HEK293T (cell line): Measurements from ENCODE around the gene USP17L28.
"Not testable (repeated sequence)": the region's sequence is repeated elsewhere in the genome, so short reads cannot be mapped to it uniquely, and the experiment has no call there.

Source experiments
- CTCF ChIA-PET: fragments of 350-600 bp; formaldehyde crosslinking; extraction: SDS; loops from one replicate; lab custom pipeline; 2021; ENCODE audit warnings: antibody characterized with exemption, inconsistent platforms; lab: Yijun Ruan, JAX
- POLR2A ChIA-PET: fragments of 350-600 bp; formaldehyde crosslinking; extraction: SDS; loops from one replicate; lab custom pipeline; 2020; ENCODE audit warnings: antibody characterized with exemption, inconsistent platforms; lab: Yijun Ruan, JAX
- DNase-seq: peaks from one replicate; pipeline ENCODE4 v3.0.0; 2012; ENCODE audit warnings: mixed read lengths; ENCODE audit errors: extremely low spot score
- SP1 ChIP-seq: fragments of 450-650 bp; IDR thresholded peaks from 2 replicates; pipeline ENCODE4 v1.6.1; 2017
- ZNF384 ChIP-seq: fragments of 450-650 bp; IDR thresholded peaks from 2 replicates; pipeline ENCODE4 v1.6.1; 2016
- TF ChIP-seq, protein P1 (sequence below): fragments of 450-650 bp; IDR thresholded peaks from 2 replicates; pipeline ENCODE4 v1.6.1; 2016

USP17L28 gene, protein sequence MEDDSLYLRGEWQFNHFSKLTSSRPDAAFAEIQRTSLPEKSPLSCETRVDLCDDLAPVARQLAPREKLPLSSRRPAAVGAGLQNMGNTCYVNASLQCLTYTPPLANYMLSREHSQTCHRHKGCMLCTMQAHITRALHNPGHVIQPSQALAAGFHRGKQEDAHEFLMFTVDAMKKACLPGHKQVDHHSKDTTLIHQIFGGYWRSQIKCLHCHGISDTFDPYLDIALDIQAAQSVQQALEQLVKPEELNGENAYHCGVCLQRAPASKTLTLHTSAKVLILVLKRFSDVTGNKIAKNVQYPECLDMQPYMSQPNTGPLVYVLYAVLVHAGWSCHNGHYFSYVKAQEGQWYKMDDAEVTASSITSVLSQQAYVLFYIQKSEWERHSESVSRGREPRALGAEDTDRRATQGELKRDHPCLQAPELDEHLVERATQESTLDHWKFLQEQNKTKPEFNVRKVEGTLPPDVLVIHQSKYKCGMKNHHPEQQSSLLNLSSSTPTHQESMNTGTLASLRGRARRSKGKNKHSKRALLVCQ

DNA sequence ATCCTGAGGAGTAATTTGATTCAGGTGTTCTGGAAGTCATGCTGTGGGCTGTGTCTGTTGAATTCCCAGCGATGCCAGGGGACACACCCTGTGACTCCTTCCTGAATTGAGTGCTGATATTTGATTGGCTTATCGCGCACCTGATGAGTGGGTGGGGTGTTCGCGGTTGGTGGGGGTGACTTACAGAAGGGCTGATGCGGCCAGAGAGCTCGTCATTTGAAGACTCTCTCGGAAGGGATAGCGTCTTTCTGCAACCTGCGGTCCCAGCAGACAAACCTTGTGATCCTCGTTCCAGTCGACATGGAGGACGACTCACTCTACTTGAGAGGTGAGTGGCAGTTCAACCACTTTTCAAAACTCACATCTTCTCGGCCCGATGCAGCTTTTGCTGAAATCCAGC, at the start of gene USP17L28:
USP17L28 (plus strand) TSS at position 301 of the 400 bp plus-strand sequence; CDS start at position 301, 0 bp downstream.
- CTCF ChIA-PET = not testable (repeated sequence)

DNA sequence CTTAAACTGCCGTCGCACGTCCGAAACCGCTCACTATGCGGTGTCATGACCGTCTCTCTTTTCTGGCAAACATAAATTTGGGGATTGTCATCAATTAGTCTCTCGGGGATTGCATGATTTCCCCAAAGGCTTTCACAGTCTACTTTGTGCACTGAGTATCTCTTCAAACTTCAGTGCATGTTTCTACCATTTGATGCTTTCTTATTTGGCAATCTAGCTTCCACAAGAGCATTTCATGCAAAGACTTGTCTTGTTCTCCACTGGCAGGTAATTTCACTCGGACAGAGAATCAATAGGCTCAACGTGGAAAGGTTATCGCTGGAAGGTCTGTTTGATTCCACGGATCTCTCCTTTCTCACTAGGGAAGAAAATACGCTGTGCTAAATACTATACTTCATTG, 24.5 kb upstream of the USP17L28 start:
- POLR2A ChIA-PET, DNase-seq, CTCF ChIA-PET: not testable (repeated sequence)

More for the DNA sequence above, at the start of gene USP17L28:
- DNase-seq, POLR2A ChIA-PET: not testable (repeated sequence)

DNA sequence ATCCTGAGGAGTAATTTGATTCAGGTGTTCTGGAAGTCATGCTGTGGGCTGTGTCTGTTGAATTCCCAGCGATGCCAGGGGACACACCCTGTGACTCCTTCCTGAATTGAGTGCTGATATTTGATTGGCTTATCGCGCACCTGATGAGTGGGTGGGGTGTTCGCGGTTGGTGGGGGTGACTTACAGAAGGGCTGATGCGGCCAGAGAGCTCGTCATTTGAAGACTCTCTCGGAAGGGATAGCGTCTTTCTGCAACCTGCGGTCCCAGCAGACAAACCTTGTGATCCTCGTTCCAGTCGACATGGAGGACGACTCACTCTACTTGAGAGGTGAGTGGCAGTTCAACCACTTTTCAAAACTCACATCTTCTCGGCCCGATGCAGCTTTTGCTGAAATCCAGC, 23.8 kb upstream of the USP17L28 start, which contains the start of gene USP17L24:
USP17L24 (plus strand) TSS at position 301 of the 400 bp plus-strand sequence; CDS start at position 301, 0 bp downstream.
- POLR2A ChIA-PET, CTCF ChIA-PET, DNase-seq: not testable (repeated sequence)

DNA sequence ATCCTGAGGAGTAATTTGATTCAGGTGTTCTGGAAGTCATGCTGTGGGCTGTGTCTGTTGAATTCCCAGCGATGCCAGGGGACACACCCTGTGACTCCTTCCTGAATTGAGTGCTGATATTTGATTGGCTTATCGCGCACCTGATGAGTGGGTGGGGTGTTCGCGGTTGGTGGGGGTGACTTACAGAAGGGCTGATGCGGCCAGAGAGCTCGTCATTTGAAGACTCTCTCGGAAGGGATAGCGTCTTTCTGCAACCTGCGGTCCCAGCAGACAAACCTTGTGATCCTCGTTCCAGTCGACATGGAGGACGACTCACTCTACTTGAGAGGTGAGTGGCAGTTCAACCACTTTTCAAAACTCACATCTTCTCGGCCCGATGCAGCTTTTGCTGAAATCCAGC, 19.1 kb upstream of the USP17L28 start, which contains the start of gene USP17L25:
USP17L25 (plus strand) TSS at position 301 of the 400 bp plus-strand sequence; CDS start at position 301, 0 bp downstream.
- DNase-seq, POLR2A ChIA-PET, CTCF ChIA-PET: not testable (repeated sequence)

DNA sequence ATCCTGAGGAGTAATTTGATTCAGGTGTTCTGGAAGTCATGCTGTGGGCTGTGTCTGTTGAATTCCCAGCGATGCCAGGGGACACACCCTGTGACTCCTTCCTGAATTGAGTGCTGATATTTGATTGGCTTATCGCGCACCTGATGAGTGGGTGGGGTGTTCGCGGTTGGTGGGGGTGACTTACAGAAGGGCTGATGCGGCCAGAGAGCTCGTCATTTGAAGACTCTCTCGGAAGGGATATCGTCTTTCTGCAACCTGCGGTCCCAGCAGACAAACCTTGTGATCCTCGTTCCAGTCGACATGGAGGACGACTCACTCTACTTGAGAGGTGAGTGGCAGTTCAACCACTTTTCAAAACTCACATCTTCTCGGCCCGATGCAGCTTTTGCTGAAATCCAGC, 14.3 kb upstream of the USP17L28 start, which contains the start of gene USP17L26:
USP17L26 (plus strand) TSS at position 301 of the 400 bp plus-strand sequence; CDS start at position 301, 0 bp downstream.
- CTCF ChIA-PET = not testable (repeated sequence)

DNA sequence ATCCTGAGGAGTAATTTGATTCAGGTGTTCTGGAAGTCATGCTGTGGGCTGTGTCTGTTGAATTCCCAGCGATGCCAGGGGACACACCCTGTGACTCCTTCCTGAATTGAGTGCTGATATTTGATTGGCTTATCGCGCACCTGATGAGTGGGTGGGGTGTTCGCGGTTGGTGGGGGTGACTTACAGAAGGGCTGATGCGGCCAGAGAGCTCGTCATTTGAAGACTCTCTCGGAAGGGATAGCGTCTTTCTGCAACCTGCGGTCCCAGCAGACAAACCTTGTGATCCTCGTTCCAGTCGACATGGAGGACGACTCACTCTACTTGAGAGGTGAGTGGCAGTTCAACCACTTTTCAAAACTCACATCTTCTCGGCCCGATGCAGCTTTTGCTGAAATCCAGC, 9.6 kb upstream of the USP17L28 start, which contains the start of gene USP17L5:
USP17L5 (plus strand) TSS at position 301 of the 400 bp plus-strand sequence; CDS start at position 301, 0 bp downstream.
- POLR2A ChIA-PET, DNase-seq, CTCF ChIA-PET: not testable (repeated sequence)

More for the DNA sequence above, 14.3 kb upstream of the USP17L28 start, which contains the start of gene USP17L26:
- DNase-seq, POLR2A ChIA-PET: not testable (repeated sequence)

DNA sequence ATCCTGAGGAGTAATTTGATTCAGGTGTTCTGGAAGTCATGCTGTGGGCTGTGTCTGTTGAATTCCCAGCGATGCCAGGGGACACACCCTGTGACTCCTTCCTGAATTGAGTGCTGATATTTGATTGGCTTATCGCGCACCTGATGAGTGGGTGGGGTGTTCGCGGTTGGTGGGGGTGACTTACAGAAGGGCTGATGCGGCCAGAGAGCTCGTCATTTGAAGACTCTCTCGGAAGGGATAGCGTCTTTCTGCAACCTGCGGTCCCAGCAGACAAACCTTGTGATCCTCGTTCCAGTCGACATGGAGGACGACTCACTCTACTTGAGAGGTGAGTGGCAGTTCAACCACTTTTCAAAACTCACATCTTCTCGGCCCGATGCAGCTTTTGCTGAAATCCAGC, 4.8 kb upstream of the USP17L28 start, which contains the start of gene USP17L27:
USP17L27 (plus strand) TSS at position 301 of the 400 bp plus-strand sequence; CDS start at position 301, 0 bp downstream.
- CTCF ChIA-PET, POLR2A ChIA-PET, DNase-seq: not testable (repeated sequence)

DNA sequence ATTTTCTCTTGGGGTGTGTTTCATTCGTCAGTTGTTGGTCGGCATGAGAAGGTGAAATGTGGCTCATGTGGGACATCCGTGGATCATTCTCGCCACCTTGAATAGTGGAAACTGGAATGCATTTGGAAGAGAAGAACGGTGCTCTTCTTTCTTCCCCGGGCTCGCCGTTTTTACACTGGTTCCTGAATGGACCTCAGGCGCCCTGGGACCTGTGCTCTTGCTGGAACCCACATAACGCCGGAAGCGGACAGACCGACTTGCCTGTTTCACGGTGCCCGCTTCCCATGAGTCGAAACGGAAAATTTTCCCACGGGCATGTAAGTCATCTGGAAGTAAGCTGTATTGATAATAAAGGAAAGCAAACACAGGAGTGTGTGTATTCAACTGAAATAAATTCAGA, 2.2 kb downstream of the USP17L28 start:
- POLR2A ChIA-PET, DNase-seq, CTCF ChIA-PET: not testable (repeated sequence)

DNA sequence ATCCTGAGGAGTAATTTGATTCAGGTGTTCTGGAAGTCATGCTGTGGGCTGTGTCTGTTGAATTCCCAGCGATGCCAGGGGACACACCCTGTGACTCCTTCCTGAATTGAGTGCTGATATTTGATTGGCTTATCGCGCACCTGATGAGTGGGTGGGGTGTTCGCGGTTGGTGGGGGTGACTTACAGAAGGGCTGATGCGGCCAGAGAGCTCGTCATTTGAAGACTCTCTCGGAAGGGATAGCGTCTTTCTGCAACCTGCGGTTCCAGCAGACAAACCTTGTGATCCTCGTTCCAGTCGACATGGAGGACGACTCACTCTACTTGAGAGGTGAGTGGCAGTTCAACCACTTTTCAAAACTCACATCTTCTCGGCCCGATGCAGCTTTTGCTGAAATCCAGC, 4.6 kb downstream of the USP17L28 start, which contains the start of gene USP17L29:
USP17L29 (plus strand) TSS at position 301 of the 400 bp plus-strand sequence; CDS start at position 301, 0 bp downstream.
- DNase-seq, CTCF ChIA-PET, POLR2A ChIA-PET: not testable (repeated sequence)

DNA sequence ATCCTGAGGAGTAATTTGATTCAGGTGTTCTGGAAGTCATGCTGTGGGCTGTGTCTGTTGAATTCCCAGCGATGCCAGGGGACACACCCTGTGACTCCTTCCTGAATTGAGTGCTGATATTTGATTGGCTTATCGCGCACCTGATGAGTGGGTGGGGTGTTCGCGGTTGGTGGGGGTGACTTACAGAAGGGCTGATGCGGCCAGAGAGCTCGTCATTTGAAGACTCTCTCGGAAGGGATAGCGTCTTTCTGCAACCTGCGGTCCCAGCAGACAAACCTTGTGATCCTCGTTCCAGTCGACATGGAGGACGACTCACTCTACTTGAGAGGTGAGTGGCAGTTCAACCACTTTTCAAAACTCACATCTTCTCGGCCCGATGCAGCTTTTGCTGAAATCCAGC, 14.1 kb downstream of the USP17L28 start, which contains the start of gene USP17L30:
USP17L30 (plus strand) TSS at position 301 of the 400 bp plus-strand sequence; CDS start at position 301, 0 bp downstream.
- DNase-seq, POLR2A ChIA-PET, CTCF ChIA-PET: not testable (repeated sequence)

DNA sequence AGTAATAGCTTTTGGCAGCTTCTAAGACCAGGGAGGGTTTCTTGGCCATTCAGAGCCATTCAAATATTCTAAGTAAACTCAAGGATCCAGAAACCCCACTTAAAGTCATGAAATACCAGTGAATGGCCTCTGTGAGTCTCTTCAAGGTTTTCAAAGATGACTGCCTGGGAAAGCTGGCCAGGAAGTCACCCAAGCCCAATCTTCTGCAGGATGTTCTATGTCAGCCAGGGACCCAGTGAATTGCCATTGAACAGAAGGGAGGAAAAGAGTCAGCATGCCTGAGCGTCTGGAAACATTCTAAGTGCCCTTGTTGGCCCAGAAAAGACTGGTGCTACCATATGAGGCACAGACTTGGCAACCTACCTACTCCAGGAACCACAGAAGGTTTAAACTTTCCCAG, 31.2 kb downstream of the USP17L28 start:
- CTCF ChIA-PET, POLR2A ChIA-PET, DNase-seq: not testable (repeated sequence)

DNA sequence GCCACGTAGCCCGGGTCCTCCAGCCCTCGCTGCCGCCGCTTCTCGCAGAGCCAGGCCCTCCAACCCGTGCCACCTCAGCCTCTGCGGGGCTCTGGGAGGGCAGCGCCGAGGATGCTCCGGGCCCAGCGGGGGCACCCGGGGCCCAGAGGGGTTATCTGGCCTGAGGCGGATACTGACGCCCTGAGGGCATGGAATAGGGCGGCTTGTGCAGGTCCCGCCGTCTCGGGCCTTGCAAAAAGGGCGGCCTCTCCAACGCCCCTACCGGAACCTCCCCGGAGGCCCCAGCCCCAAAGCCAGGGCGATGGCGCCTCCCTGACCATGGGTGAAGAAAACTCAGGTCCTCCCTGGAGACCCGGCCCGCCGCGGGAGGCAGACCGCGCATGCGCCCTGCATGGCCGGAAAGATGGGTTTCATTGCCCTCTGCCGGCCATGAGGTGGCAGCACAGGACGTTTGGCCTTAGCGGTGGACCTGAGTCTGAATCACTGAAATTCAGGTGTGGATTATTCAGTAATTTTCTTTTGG, 32.4 kb downstream of the USP17L28 start:
- DNase-seq = peak; percentile 27
- CTCF ChIA-PET, POLR2A ChIA-PET: not testable (repeated sequence)

DNA sequence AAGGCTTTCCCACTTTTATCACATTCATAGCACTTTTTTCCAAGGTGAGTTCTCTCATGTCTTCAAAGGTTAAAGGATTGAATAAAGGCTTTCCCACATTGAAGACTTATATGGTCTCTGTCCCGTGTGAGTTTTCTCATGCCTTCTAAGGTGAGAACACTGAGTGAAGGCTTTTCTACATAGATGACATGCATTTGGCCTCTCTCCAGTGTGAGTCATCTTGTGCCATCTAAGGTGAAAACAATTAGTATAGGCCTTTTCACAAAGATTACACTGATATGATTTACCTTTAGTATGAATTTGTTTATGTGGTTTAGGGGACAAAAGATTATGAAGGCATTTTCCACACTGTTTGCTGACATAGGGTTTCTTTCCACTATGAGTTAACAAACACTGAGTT, 35.4 kb downstream of the USP17L28 start:
- POLR2A ChIA-PET = no interaction called here
- CTCF ChIA-PET = no interaction called here
- no peak for TF ChIP-seq SP1
- no peak for TF ChIP-seq ZNF384
- TF ChIP-seq, protein P1, sequence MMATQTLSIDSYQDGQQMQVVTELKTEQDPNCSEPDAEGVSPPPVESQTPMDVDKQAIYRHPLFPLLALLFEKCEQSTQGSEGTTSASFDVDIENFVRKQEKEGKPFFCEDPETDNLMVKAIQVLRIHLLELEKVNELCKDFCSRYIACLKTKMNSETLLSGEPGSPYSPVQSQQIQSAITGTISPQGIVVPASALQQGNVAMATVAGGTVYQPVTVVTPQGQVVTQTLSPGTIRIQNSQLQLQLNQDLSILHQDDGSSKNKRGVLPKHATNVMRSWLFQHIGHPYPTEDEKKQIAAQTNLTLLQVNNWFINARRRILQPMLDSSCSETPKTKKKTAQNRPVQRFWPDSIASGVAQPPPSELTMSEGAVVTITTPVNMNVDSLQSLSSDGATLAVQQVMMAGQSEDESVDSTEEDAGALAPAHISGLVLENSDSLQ = no peak
- DNase-seq = no peak

DNA sequence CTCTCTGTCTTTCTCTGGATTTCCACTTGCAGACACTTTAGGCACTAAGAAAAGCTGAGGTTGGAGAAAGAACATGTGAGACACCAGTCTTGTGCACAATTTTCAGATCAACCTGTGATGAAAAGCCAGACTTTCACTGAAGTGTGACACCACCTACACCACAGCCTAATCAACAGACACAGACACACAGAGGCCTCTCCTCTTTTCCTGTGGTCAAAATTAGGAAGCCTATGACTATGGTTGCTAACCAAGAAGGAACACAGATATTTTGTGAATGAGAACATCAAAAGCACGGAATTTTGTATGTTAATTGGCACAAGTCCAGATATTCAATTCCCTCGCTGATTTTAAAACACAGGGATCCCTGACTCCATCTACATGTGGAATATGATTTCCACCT, 40.3 kb downstream of the USP17L28 start:
- CTCF ChIA-PET, POLR2A ChIA-PET, DNase-seq: not testable (repeated sequence)
